AG04449 (cell line): ENCODE measurements around the gene PRRT4.

Experiments
- CTCF ChIA-PET: fragments of 350-600 bp; formaldehyde crosslinking; extraction: SDS; loops from one replicate; lab custom pipeline; 2021; ENCODE audit warnings: antibody characterized with exemption; lab: Yijun Ruan, JAX
- POLR2A ChIA-PET: fragments of 400-600, 350-600 bp; formaldehyde crosslinking; extraction: SDS; loops from one replicate; lab custom pipeline; 2020; ENCODE audit warnings: antibody characterized with exemption, inconsistent platforms; lab: Yijun Ruan, JAX
- DNase-seq: peaks from one replicate; pipeline ENCODE4 v3.0.0-alpha.2; 2010; ENCODE audit warnings: low read depth, low spot score
- H3K4me3 ChIP-seq: 2 replicates; pipeline ENCODE4 v1.5.1; 2011; ENCODE audit warnings: low read depth, mild to moderate bottlenecking, control low read depth, low read length
- TF ChIP-seq, protein P1 (sequence below): IDR thresholded peaks from one replicate; pipeline ENCODE4 v1.5.1; 2011; ENCODE audit warnings: mild to moderate bottlenecking, moderate library complexity, low read length, control low read depth, inconsistent platforms; ENCODE audit not compliant: insufficient read depth; ENCODE audit errors: missing control alignments

Gene PRRT4

GRCh38 chr7:128381161-128381821 lies 19.8 kb upstream of the PRRT4 start:
- CTCF ChIA-PET = interaction anchor here (0.9 to 13.2 kb wide), 10 partner anchors 8 to 45 kb away, joined by 3 to 690 read pairs (median 8); partner anchors contain the start of gene RBM28
- H3K4me3 ChIP-seq = no peak overlapping the region
- TF ChIP-seq, protein P1, sequence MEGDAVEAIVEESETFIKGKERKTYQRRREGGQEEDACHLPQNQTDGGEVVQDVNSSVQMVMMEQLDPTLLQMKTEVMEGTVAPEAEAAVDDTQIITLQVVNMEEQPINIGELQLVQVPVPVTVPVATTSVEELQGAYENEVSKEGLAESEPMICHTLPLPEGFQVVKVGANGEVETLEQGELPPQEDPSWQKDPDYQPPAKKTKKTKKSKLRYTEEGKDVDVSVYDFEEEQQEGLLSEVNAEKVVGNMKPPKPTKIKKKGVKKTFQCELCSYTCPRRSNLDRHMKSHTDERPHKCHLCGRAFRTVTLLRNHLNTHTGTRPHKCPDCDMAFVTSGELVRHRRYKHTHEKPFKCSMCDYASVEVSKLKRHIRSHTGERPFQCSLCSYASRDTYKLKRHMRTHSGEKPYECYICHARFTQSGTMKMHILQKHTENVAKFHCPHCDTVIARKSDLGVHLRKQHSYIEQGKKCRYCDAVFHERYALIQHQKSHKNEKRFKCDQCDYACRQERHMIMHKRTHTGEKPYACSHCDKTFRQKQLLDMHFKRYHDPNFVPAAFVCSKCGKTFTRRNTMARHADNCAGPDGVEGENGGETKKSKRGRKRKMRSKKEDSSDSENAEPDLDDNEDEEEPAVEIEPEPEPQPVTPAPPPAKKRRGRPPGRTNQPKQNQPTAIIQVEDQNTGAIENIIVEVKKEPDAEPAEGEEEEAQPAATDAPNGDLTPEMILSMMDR = peak; percentile 49
- POLR2A ChIA-PET = no interaction called here
- DNase-seq = no peak

DNA sequence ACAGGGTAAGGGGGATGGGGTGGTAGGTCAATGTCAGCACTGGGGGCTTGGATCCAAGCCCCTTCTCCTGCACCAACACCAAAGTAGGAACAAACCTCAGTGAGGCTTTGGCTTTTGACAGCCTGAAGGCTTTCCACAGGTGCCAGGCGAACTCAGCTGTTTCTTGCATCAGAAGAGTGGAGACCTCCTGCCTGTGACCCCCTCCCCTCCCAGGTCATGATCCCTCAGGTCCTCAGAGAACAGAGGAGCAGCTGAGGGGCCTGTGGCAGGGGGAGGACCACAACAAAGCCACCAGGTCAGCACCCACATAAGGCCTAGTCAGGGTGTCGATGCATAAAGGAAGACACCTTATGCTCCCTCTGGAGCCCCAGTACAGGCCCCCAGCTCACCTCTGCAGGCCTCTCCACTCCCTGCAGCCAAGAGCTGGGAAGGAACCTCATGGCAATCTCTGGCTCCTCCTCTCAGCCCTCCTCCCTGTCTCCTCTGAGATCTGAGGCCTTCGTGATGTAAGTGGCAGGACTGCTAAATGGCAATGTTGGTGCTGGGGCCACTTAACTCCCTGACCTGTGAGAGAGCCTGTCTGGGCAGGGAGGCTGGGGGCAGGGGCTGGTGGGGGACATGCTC lies 19.1 kb upstream of the PRRT4 start:
- DNase-seq = no peak
- CTCF ChIA-PET = interaction anchor here (0.8 to 13.2 kb wide), 8 partner anchors 9 to 44 kb away, joined by 3 to 690 read pairs (median 12); partner anchors contain the start of gene RBM28
- POLR2A ChIA-PET = no interaction called here
- TF ChIP-seq, protein P1 = no peak
- H3K4me3 ChIP-seq = no peak overlapping the region

DNA sequence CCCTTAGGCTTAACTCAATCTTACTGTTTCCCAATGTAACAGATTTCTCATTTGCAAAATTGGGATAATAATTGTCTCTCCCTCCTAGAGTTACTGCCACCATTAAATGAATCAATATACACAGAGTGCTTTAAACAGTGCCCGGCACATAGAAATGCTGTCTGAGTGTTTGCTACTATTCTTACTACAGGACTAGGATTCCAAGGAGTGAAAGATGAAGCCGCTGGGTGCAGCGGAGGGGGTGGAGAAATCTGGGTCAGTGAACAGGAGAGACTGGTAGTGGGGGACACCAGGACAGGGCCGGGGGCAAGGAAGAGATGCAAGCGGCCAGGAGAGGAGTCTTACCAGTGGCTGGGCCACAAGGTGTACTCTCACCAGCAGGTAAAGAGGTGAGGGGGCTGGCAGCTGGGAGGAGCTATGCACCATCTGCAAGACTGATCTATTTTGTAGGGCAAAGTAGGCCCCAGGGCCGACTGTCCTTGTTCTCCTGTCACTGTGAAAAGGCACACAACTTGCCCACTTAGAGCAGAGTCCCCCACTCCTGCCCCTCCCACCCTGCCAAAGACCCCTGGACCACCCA lies 18.5 kb upstream of the PRRT4 start:
- no peak for DNase-seq
- TF ChIP-seq, protein P1 = no peak
- CTCF ChIA-PET = interaction anchor here (0.8 to 13.2 kb wide), 7 partner anchors 10 to 45 kb away, joined by 3 to 690 read pairs (median 7); partner anchors contain the start of gene RBM28
- POLR2A ChIA-PET = no interaction called here
- H3K4me3 ChIP-seq = no peak overlapping the region

DNA sequence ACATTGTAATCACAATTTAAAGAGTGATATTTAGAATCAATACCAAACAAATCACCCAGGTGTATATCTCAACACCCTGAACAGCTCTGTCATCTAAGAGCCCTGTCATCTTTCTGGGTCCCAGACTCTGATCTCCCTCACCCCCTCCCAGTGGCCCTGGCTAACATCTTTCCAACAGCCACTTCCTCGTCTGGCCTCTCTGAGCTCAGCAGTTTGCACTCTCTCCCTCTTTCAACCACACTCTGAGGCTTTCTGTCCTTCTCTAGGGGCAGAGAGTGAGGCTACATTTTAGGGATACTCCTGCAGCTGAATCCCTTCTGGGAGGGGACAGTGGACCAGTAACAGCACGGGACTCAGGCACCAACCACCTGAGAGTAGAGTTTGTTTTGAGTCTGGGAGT lies 17.1 kb upstream of the PRRT4 start:
- POLR2A ChIA-PET = no interaction called here
- no peak for DNase-seq
- CTCF ChIA-PET = interaction anchor here (0.7 to 12.4 kb wide), 6 partner anchors 8 to 34 kb away, joined by 3 to 176 read pairs (median 5); no protein-coding TSS in a partner anchor
- TF ChIP-seq, protein P1 = no peak
- H3K4me3 ChIP-seq = no peak overlapping the region

GRCh38 chr7:128376077-128376476 lies 14.6 kb upstream of the PRRT4 start:
- ChIA-PET POLR2A (no interaction called here), CTCF (interaction anchor here (2.0 to 3.8 kb wide), 3 partner anchors 11 to 29 kb away, joined by 5 to 39 read pairs (median 11); no protein-coding TSS in a partner anchor)
- TF ChIP-seq, protein P1 = no peak
- H3K4me3 ChIP-seq = no peak overlapping the region
- no peak for DNase-seq

GRCh38 chr7:128374041-128374440 lies 12.6 kb upstream of the PRRT4 start:
- ChIA-PET POLR2A (no interaction called here), CTCF (interaction anchor here (0.8 to 11.5 kb wide), 9 partner anchors 10 to 51 kb away, joined by 3 to 176 read pairs (median 4); no protein-coding TSS in a partner anchor)
- H3K4me3 ChIP-seq = no peak overlapping the region
- no peak for DNase-seq
- TF ChIP-seq, protein P1 = no peak
